ENCODE results near the gene SLC37A3.
"Not testable (repeated sequence)": the region's sequence is repeated elsewhere in the genome, so short reads cannot be mapped to it uniquely, and the experiment has no call there.

Gene SLC37A3

DNA sequence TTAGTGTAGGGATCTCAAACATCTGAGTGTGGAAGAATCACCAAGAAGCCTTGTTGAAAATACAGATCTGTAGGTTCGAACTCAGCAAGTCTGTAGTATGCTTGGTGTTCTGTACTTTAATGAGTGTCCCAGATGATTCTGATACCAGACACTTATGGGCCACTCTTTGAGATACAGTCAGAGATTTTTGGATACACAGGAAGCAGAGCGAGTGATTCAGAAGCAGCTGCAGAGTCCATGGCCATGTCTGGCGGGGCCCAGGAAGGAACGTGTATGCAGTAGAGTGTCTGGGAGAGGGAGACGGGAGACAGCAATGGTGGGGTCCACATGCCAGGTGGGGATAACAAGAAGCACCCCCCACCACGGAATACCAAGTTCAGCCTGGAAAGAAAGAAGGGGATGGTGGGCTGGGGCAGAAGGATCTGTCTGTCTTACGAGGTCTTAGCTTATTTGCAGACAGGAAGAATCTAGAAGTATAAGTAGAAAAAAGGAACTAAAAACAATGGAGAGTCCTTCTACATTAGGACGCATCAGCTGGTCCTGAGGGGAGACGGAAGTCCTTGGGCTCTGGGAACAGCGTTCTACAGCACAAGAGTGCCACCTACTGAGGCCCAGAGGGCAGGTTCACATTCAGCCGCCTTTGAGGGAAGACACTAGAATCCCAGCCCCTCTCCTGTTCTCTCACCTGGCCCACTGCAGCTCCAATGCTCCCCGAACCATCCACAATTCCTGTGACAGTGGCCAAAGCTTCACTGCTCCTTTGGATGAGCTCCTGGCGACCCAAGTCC lies 55.4 kb downstream of the SLC37A3 start:
- peak; percentile 1 to 15 for DNase-seq

- DNase-seq, result not testable (repeated sequence)
These were observed 59.4 kb downstream of the SLC37A3 start for GRCh38 chr7:140338959-140339358.

DNA sequence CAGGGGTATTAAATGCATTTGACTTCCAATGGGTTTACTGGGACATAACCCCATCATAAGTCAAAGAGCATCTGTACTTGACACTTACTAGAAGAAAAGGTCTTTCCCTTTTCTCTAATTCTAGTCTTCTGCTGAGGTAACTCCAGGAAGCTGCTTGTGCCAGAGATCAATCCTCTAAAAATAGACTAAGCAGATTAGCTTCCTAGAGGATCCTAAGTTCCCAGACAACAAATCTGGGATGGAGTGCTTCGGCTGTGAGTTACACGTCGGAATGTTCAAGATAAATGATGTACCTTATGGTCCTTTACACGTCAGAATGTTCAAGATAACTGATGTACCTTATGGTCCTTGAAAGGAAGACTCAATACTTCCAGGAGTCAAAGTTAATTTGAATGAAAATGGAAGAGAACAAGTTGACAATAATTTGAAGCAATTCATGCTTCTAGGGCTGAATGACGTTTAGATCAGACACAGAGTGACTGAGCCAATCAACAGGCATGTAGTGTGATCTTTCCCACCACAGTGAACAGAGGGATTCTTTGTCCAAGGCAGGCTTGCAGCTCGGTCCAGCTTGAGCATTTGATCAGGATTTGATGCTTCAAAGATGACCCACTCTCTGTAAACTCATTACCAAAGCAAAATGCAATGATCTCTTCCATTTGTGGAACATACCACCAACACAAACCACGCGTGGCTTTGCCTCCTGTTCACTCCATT lies 63.8 kb downstream of the SLC37A3 start:
- DNase-seq, result no peak

DNA sequence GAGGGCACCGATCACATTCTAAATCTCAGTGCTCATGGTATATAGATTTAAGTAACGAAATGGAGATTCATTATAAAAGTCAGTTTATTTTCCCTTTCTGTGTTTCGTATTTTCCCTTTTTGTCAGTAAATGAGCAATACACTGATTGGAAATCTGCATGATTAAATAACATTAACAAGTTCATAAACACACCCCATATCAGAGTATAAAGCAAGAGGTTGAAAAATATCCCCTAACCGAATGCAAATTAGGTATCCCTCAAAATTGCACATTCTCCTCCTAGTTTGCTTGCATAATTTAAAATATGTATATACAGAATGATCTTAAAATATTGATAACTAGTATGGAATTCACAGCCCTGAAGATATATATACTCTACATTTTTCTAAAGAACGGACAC lies 64.6 kb downstream of the SLC37A3 start:
- no peak for DNase-seq

DNA sequence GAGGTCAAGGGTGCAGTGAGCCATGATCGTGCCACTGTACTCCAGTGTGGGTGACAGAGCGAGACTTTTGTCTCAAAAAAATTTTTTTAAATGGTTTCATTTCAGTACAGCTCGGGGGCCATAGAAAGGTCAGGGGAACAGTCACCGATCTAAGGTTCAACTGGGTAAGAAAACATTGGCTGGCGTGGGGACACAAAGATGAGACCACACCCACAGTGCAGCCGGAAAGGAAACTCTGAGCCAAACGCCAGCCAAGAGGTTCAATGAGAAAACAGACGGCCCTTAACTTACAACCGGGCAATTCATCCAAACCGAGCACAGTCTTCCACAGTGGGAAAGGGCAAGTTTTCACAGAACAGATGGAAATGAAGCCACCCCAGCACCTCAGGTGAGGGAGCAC lies 65.1 kb downstream of the SLC37A3 start:
- no peak for DNase-seq

DNA sequence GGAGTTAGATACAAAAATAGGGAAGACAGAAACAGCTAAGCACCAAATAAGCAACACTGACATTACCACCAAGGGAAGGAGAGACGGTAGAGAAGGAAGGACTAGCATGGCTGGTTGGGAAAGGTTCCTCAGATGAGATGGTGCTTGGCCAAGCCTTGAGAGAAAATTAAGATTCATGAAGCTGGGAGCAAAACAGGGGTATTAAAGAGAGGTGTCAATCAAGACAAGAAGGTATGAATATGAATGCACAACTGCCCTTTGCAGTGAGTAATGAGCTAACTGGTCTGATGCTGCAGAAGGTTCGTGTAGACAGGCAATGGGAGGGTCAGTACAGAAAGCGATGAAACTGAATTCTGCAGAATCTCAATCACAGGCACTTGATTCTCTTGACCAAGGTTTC lies 67.7 kb downstream of the SLC37A3 start:
- no peak for DNase-seq

DNA sequence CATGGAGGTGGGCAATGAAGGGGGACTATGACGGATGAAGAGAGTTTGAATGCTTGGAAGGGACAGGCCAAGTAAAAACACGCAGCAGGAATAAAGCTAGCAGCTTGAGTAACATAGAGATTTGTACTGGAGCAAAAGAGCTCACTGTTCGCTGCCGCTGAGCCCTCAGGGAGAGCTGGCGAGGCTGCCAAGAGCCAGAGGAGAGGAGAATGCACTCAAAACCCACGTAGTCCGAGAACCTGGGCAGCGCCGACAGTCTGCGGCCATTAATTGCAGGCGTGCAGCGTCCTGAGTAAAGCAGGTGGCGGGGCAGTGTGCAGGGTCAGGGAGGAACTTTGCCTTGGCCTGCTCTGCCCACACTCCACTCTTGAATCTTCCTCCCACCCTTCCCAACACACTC lies 68.2 kb downstream of the SLC37A3 start:
- no peak for DNase-seq

- no peak for DNase-seq
These were observed 71.1 kb downstream of the SLC37A3 start for GRCh38 chr7:140327261-140327661.

DNA sequence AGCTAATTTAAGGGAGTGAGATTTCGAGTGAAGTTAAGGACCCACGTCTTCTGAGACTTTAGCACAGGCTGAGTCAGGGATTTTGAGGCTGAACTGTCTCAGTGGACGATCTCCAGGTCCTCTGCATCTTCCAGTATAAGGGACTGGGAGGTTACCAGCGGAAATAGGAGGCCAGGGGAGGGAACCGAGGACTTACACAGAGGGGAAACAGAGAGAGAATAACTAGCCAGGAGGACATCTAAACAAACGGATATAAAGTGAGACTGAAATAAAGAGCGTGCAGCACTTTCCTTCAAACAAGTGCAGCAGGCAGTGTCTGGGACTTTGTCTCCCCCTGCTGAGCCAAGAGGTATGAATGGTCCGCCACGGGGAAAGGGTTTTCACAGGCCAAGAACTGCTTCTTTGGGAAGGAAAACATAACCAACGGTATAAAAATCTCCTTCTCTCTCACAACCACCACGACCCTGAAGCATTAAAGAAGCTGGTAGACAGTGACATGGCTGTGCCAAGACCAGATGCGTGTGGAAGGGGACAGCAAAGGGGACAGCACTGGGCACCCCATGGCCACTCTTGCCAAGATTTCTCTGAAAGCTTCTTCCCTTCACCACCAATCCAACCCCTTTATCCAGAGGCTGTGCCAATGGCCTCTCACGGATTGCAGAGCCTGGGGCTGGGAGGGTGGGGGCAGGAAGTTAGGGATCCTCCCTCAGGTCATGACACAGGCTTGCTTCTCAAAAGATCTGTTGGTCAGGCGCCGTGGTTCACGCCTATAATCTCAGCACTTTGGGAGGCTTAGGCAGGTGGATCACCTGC lies 72.0 kb downstream of the SLC37A3 start:
- DNase-seq, result peak; percentile 43 to 46

DNA sequence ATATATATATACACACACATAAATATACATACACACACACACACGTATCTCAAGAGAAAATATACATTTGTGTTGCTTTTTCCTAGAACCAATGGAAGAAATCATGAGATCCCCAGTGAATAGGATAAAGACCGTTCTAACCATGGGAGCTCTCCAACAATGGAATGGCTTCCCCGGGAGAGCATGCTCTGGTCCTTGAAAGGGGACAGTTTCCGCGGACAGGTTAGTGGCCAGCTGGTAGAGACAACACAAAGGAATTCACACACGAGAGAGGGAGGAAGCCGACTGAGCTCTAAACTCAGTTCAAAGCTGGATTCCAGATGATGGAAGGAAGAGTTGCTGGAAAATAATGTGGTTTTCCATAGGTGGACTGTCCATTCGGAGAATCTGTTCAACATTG lies 72.7 kb downstream of the SLC37A3 start:
- DNase-seq, result no peak

- DNase-seq, result no peak
These were observed 73.6 kb downstream of the SLC37A3 start for GRCh38 chr7:140324714-140325113.

GRCh38 chr7:140322759-140323158 lies 75.6 kb downstream of the SLC37A3 start:
- DNase-seq, result no peak

GRCh38 chr7:140320078-140320477 lies 78.3 kb downstream of the SLC37A3 start:
- DNase-seq, result not testable (repeated sequence)

DNA sequence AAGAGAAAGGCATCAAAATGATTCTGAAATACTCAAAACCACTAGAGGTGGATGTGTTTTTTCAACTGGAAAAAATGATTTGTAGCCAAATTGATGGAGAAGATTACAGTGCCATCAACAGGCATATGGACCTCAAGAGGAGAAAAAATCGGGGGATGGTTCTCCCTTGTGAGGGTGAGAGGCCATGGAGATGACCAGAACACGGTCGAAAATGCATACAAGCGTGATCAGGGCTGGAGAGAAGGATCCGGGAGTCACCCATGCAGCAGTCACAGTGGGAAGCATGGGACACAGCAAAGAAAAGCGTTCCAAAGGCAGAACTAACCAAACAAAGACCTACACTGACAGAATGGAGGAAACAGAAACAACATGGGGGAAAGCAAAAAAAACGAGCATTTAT lies 80.3 kb downstream of the SLC37A3 start:
- no peak for DNase-seq

DNA sequence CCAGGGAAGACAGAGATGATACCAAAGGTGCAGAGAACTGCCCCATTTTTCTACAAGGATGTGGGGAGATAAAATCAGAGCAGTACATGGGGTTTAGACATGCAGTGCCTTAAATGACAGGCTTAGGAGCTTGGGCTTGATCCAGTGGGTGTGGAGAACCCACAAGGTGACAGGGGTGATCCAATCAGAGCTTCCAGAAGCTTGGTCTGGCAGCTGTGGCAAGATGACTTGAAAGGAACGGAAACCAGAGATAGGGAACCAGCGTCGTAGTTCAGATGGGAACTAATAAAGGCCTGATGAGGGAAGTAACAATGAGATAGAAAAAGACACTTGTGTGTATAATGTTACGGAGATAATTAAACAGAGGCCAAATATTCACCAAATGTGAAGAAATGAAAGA lies 80.7 kb downstream of the SLC37A3 start:
- no peak for DNase-seq

GRCh38 chr7:140316165-140316661 lies 82.1 kb downstream of the SLC37A3 start:
- DNase-seq, result no peak

- no peak for DNase-seq
These were observed 82.7 kb downstream of the SLC37A3 start for GRCh38 chr7:140315498-140316164.

GRCh38 chr7:140314573-140315480 lies 83.5 kb downstream of the SLC37A3 start:
- no peak for DNase-seq

DNA sequence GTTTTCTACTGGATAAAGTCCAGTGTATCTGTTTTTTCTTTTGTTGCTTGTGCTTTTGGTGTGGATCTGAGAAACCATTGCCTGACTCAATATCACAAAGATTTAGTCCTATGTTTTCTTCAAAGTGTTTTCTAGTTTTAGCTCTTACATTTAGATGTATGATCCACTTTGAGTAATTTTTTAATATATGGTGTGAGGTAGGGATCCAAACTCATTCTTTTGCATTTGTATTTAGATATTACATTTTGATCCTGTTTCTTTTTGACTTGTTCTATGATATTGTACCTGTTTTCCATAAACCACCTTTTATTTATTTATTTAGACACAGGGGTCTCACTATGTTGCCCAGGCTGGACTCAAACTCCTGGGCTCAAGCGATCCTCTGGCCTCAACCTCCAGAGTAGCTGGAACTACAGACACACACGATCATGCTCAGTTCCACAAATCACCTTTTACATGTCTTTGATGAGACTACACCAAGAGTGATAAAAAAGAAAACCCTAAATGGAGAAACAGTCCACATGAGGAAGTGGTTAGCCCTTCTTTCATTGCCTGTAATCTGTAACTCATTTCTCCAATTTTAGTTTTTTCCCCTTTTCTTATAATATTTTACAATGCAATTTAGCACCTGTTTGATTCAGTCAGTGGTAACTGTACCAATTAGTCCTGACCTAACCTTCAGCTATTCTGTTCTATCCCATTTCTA lies 86.0 kb downstream of the SLC37A3 start:
- DNase-seq, result no peak

- DNase-seq, result not testable (repeated sequence)
These were observed 87.2 kb downstream of the SLC37A3 start for GRCh38 chr7:140311128-140311527.
